ENCODE data around the gene TTLL11.

The TTLL11 gene

GRCh38 chr9:122110100-122110833 is 17.2 kb upstream of the TTLL11 start:
- DNase-seq (ENCODE audit: extremely low spot score) = no peak
- no peak for TF ChIP-seq CTCF (IDR thresholded peaks at IDR 0.05; ENCODE audit: control extremely low read depth, extremely low read depth, low read depth, missing control alignments)
- ChIA-PET POLR2A (no interaction called here), CTCF (interaction anchor here (1.3 to 9.3 kb wide), 4 partner anchors 12 to 355 kb away, joined by 3 to 75 read pairs (median 28); no protein-coding TSS in a partner anchor)

DNA sequence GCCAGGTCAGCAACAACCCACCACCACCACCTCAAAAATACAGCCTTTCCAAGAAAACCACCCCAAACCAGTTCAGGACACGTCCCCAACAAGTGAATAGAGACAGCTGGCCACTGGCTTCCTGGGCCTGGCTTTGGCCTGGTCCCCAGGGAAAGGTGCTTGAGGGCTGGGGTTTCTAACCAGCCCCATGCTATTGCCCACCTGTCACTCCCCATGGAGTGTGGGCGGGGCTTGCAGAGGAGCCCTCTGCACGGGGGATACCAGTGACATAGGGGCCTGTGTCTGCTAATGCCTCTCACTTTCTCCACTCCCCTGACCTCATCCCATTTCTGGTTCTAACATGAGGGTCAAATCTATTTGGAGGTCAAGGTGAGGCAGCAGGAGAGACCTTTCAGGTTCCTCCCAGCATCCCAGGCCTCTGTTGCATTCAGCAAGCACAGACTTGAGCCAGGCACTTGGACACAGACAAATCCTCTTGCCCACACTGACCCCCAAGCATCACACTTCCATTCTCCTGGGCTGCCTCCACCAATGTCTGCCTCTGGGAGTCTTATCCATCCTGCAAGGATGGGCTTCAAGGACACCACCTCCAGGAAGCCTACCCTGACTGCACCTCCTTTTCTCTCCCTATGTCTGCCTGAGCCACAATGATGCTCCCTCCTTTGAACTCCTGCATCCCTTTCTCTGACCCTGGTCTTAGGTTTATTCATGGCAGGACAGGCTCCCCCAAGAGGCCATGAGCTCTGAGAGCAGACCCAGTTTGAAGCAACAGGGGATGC is 16.1 kb upstream of the TTLL11 start:
- CTCF ChIA-PET = interaction anchor here (3.9 to 9.3 kb wide), 3 partner anchors 11 to 14 kb away, joined by 12 to 75 read pairs (median 44); no protein-coding TSS in a partner anchor
- POLR2A ChIA-PET = no interaction called here

DNA sequence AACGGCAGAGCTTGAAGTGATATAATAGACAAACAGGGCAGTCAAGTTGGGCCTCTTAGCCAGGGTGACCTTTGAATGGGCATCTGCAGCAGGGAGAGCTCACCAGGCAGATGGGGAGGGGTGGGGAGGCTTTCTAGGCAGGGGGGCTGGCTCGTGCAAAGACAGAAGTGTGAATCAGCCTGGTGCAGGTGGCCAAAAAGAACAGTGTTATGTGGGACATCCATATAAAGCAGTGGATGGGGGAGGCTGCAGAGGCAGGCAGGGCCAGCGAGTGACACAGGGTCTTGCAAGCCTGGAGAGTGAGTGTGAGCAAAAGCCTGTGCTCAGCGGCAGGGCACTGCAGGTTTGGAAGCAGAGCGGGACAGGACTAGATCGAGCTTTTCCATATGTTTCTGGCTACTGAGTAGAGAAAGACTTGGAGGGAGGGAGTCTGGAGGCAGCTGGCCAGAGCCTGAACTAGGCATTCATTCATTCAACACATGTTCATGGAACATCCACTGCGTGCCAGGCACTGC is 14.2 kb upstream of the TTLL11 start:
- CTCF ChIA-PET = interaction anchor here (1.0 to 9.3 kb wide), 5 partner anchors 9 to 243 kb away, joined by 3 to 75 read pairs (median 12); no protein-coding TSS in a partner anchor

More for the DNA sequence above, 16.1 kb upstream of the TTLL11 start:
- no peak for TF ChIP-seq CTCF (IDR thresholded peaks at IDR 0.05; ENCODE audit: control extremely low read depth, extremely low read depth, low read depth, missing control alignments)
- DNase-seq (ENCODE audit: extremely low spot score) = no peak

GRCh38 chr9:122106576-122106975 is 13.5 kb upstream of the TTLL11 start:
- TF ChIP-seq CTCF (IDR thresholded peaks at IDR 0.05; ENCODE audit: control extremely low read depth, extremely low read depth, low read depth, missing control alignments) = no peak
- POLR2A ChIA-PET = no interaction called here
- no peak for DNase-seq (ENCODE audit: extremely low spot score)
- CTCF ChIA-PET = interaction anchor here (1.0 to 9.3 kb wide), 4 partner anchors 8 to 244 kb away, joined by 3 to 75 read pairs (median 24); no protein-coding TSS in a partner anchor

More for the DNA sequence above, 14.2 kb upstream of the TTLL11 start:
- no peak for DNase-seq (ENCODE audit: extremely low spot score)
- POLR2A ChIA-PET = no interaction called here
- no peak for TF ChIP-seq CTCF (IDR thresholded peaks at IDR 0.05; ENCODE audit: control extremely low read depth, extremely low read depth, low read depth, missing control alignments)

DNA sequence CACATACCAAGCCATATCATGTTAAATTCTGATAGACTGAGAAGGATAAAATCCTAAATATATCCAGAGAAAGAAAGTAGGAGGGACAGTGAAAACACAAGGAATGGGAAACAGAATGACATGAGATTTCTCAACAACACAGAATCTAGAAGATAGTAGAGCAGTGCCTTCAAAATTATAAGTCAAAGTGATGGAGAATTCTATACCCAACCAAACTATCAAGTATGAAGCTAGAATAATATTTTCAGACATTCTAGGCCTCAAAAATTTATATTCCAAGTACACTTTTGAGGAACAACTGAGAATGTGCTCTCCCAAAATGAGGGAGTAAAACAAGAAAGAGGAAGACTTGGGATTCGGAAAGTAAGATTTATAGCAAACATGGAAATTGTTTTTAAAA is 10.9 kb upstream of the TTLL11 start:
- POLR2A ChIA-PET = no interaction called here
- CTCF ChIA-PET = interaction anchor here (3.4 kb wide), 1 partner anchor 20 kb away, joined by 39 read pairs; no protein-coding TSS in a partner anchor
- no peak for TF ChIP-seq CTCF (IDR thresholded peaks at IDR 0.05; ENCODE audit: control extremely low read depth, extremely low read depth, low read depth, missing control alignments)
- DNase-seq (ENCODE audit: extremely low spot score) = no peak

- DNase-seq (ENCODE audit: extremely low spot score) = no peak
- ChIA-PET CTCF (interaction anchor here (2.6 to 3.4 kb wide), 2 partner anchors 21 to 249 kb away, joined by 12 to 39 read pairs; no protein-coding TSS in a partner anchor), POLR2A (no interaction called here)
- no peak for TF ChIP-seq CTCF (IDR thresholded peaks at IDR 0.05; ENCODE audit: control extremely low read depth, extremely low read depth, low read depth, missing control alignments)
Measured at GRCh38 chr9:122102156-122102555, 9.0 kb upstream of the TTLL11 start.

Data from GM10248 (cell line).